ENCODE data around the gene GLRX.

The GLRX gene

DNA sequence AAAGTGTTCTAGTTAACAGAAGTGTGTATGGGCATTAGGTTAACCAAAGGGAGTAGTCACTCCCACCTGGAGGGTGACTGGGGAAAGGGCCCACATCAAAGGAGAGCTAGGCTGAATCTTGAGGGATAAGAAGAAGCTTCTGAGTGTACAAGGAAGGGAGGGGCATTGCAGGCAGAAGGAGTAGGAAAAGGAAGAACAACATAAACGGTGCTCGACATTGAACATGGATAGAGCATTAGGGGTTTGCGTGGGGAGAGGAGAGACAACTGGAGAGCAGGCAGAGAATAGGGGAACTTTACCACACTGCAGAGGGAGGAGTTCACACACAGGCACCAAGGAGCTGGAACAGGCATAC is 5.3 kb upstream of the GLRX start:
- DNase-seq (ENCODE audit: low spot score) = no peak
- TF ChIP-seq, protein P1, sequence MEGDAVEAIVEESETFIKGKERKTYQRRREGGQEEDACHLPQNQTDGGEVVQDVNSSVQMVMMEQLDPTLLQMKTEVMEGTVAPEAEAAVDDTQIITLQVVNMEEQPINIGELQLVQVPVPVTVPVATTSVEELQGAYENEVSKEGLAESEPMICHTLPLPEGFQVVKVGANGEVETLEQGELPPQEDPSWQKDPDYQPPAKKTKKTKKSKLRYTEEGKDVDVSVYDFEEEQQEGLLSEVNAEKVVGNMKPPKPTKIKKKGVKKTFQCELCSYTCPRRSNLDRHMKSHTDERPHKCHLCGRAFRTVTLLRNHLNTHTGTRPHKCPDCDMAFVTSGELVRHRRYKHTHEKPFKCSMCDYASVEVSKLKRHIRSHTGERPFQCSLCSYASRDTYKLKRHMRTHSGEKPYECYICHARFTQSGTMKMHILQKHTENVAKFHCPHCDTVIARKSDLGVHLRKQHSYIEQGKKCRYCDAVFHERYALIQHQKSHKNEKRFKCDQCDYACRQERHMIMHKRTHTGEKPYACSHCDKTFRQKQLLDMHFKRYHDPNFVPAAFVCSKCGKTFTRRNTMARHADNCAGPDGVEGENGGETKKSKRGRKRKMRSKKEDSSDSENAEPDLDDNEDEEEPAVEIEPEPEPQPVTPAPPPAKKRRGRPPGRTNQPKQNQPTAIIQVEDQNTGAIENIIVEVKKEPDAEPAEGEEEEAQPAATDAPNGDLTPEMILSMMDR (IDR thresholded peaks at IDR 0.05; ENCODE audit: extremely low read depth, insufficient read depth, missing control alignments) = no peak
- in situ Hi-C loops (cut with MboI; ENCODE audit: low pct_unique_long_range_greater_than_20kb, low sequenced_read_pairs, unreplicated experiment) = no loop called here

DNA sequence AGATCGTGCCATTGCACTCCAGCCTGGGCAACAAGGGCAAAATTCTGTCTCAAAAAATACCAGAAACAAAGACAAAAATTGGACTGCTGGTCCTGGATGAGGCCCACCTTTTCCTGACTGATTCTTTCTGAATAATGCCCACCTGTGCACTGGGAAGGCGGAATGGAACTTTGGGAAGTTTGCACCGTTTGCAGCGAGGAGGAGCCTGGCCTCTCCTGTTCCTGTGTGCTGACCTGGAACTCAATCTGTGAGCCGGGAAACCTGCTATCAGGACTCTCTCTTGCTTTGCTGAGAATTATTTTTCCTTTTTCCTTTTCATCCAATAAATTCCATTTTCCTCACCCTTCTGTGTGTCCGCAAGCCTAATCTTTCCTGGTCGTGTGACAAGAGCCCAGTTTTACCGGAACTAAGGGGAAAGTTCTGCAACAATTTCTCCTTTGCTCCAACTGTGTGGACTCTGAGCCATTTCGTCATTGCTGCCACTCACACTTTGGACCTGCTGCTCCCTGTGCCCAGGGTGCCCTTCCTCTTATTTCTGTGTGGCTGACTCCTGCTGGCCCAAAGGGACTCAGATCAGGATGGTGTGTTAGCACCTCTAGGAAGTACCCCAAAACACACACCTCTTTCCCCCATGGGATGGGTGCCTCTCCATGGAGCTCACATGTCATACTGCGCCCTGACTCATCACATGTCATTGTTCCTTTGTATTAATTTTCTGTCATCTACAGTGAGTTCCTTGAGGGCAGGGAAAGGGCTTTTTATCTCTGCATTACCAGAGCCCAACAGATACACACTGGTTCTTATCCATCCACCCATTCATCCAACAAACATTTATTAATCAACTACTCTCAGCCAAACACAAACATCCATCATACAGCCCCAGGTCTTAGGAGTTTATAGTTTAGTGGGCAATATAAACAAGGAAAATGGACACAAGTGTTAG is 4.7 kb upstream of the GLRX start:
- in situ Hi-C loops (cut with MboI; ENCODE audit: low pct_unique_long_range_greater_than_20kb, low sequenced_read_pairs, unreplicated experiment) = no loop called here
- TF ChIP-seq, protein P1 (IDR thresholded peaks at IDR 0.05; ENCODE audit: extremely low read depth, insufficient read depth, missing control alignments) = no peak
- DNase-seq (ENCODE audit: low spot score) = no peak

DNA sequence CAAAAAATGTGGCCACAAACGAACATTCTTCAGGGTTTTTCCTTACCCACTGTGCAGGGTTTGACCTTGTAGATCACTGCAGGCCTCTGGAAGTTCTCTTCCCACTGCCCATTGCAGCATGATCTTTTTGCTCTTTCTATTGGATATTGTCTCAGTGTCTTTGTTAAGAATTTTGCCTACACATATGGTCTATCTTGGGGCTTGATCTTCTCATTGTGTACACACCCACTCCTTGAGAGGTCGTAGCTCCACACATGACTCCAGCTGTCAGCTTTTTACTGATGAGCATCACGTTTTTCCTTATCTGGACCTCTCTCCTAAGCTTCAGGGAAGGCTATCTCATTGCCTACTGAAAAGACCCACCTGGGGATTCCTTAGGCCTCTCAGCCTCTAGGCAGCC is 3.0 kb upstream of the GLRX start:
- TF ChIP-seq, protein P1 (IDR thresholded peaks at IDR 0.05; ENCODE audit: extremely low read depth, insufficient read depth, missing control alignments) = no peak
- in situ Hi-C loops (cut with MboI; ENCODE audit: low pct_unique_long_range_greater_than_20kb, low sequenced_read_pairs, unreplicated experiment) = no loop called here
- DNase-seq (ENCODE audit: low spot score) = no peak

DNA sequence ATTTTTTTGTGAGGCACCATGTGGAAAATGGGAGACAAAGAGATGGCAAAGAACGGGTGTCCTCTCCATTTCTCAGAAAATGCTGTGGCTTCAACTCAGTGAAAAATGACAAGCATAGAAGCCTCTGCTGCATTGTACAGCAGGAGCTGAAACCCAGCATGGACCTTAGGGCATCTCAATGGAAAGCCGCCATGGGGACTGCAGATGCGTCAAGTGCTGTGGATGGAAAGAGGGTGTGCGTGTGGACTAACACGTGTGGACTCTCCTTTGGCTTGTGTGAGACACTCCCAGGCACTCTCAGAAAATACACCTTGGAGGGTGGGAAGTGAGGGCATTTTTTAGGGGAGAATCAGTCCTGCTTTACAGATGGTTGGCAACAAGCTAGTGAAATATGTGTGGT is 2.2 kb upstream of the GLRX start:
- DNase-seq (ENCODE audit: low spot score) = no peak
- in situ Hi-C loops (cut with MboI; ENCODE audit: low pct_unique_long_range_greater_than_20kb, low sequenced_read_pairs, unreplicated experiment) = no loop called here
- TF ChIP-seq, protein P1 (IDR thresholded peaks at IDR 0.05; ENCODE audit: extremely low read depth, insufficient read depth, missing control alignments) = no peak

DNA sequence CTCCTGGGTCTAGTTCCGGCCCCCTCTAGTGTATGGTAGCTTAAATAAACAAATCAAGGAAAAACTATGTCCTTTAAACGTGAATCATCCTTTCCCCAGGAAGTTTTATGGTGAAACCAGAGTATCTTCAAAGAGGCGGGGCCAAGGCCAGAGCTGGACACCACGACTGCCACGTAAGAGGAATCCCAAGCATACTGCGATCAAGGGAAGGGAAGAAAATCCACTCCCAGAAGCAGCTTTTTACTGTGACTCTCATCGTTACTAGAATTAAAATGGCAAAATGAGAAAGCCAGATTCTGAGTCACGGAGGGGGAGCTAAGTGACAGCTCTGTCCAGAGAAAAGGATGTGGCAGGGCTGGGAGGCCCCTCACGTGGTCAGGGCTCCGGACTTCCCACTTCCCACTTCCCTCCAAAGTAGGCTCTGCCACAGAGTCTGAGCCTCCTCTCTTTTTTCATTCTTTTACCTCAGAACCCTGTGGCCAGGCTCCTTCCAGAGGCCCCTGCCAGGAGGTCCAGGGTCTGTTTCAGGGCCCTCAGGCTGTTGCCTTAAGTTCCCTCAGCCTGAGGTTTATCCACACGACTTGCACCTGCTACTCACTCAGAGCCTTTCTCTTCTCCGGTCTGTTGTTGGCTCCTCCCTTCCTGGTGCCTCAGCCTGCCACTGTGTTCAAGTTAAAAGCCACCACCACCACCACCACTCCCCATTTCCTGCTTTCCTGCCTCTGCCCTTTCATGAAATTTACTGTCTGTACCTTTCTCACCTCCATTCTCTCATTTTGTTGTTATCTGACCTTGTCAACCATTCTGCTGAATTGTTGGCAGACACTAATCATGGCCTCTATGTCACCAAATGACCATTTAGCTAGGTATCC is 1.4 kb upstream of the GLRX start:
- in situ Hi-C loops (cut with MboI; ENCODE audit: low pct_unique_long_range_greater_than_20kb, low sequenced_read_pairs, unreplicated experiment) = no loop called here
- TF ChIP-seq, protein P1 (IDR thresholded peaks at IDR 0.05; ENCODE audit: extremely low read depth, insufficient read depth, missing control alignments) = no peak
- DNase-seq (ENCODE audit: low spot score) = no peak

DNA sequence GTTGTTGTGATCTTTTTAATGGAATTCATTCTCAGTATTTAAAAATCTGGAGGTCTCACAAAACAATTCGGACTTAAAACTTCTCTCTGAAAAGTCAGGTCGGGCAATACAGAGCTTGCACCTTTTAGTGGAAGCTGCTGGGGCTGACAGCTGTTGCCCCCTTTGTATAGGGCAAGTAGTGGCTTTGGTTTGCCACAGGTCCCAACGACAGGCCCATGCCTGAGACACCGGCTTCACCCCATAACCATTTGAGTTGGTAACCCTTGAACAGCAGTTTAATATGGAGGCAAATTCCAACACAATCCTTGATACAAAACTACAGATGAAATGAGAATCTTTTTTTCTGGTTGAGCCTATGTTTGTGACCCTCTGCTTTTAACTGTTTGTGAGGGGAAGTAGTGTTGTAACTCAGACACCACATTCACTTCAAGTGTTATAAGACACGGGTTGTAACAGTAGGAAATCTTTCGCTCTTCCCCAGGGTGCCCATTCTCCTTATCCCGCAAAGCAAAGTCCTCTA is 752 bp upstream of the GLRX start:
- no peak for DNase-seq (ENCODE audit: low spot score)
- TF ChIP-seq, protein P1 (IDR thresholded peaks at IDR 0.05; ENCODE audit: extremely low read depth, insufficient read depth, missing control alignments) = no peak
- in situ Hi-C loops (cut with MboI; ENCODE audit: low pct_unique_long_range_greater_than_20kb, low sequenced_read_pairs, unreplicated experiment) = no loop called here
